WTC11 (cell line): ENCODE data around the gene BOC.

Source experiments
- ELF4 ChIP-seq: sonication (generic); formaldehyde crosslinking; IDR thresholded peaks from 2 replicates; pipeline ENCODE4 v1.8.1; 2022; ENCODE audit warnings: low read depth, mild to moderate bottlenecking, moderate library complexity, missing genetic modification reagents
- NR3C1 ChIP-seq: sonication (generic); formaldehyde crosslinking; conservative IDR thresholded peaks from 2 replicates; pipeline ENCODE4 v1.8.1; 2023; ENCODE audit warnings: low read depth, mild to moderate bottlenecking, missing genetic modification reagents
- TF ChIP-seq, protein P1 (sequence below): fragments of 200-600 bp; IDR thresholded peaks from 2 replicates; pipeline ENCODE4 v1.8.0; 2022; ENCODE audit warnings: antibody characterized with exemption
- TF ChIP-seq, protein P2 (sequence below): sonication (generic); formaldehyde crosslinking; IDR thresholded peaks from 2 replicates; pipeline ENCODE4 v1.8.0; 2022; ENCODE audit warnings: mild to moderate bottlenecking, missing genetic modification reagents
- TF ChIP-seq, protein P3 (sequence below): sonication (generic); formaldehyde crosslinking; IDR thresholded peaks from 2 replicates; pipeline ENCODE4 v1.8.0; 2022; ENCODE audit warnings: mild to moderate bottlenecking, missing genetic modification reagents
- TF ChIP-seq, protein P4 (sequence below): sonication (generic); formaldehyde crosslinking; IDR thresholded peaks from 2 replicates; pipeline ENCODE4 v1.8.0; 2022; ENCODE audit warnings: mild to moderate bottlenecking, missing genetic modification reagents
- TF ChIP-seq, protein P5 (sequence below): sonication (generic); formaldehyde crosslinking; IDR thresholded peaks from 2 replicates; pipeline ENCODE4 v1.8.1; 2023; ENCODE audit warnings: mild to moderate bottlenecking, missing genetic modification reagents, moderate library complexity
- TF ChIP-seq, protein P6 (sequence below): sonication (generic); formaldehyde crosslinking; IDR thresholded peaks from 2 replicates; pipeline ENCODE4 v1.8.1; 2022; ENCODE audit warnings: mild to moderate bottlenecking, moderate library complexity, missing genetic modification reagents
- TF ChIP-seq, protein P7 (sequence below): sonication (generic); formaldehyde crosslinking; IDR thresholded peaks from 2 replicates; pipeline ENCODE4 v1.8.1; 2023; ENCODE audit warnings: mild to moderate bottlenecking, missing genetic modification reagents, borderline replicate concordance

DNA sequence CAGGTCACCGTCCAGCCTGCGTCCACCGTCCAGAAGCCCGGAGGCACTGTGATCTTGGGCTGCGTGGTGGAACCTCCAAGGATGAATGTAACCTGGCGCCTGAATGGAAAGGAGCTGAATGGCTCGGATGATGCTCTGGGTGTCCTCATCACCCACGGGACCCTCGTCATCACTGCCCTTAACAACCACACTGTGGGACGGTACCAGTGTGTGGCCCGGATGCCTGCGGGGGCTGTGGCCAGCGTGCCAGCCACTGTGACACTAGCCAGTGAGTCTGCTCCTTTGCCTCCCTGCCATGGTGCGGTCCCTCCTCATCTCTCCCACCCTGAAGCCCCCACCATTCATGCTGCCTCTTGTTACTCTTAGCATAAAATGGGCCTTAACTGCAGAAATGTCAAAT lies 39.2 kb downstream of the BOC start:
- TF ChIP-seq, protein P1, sequence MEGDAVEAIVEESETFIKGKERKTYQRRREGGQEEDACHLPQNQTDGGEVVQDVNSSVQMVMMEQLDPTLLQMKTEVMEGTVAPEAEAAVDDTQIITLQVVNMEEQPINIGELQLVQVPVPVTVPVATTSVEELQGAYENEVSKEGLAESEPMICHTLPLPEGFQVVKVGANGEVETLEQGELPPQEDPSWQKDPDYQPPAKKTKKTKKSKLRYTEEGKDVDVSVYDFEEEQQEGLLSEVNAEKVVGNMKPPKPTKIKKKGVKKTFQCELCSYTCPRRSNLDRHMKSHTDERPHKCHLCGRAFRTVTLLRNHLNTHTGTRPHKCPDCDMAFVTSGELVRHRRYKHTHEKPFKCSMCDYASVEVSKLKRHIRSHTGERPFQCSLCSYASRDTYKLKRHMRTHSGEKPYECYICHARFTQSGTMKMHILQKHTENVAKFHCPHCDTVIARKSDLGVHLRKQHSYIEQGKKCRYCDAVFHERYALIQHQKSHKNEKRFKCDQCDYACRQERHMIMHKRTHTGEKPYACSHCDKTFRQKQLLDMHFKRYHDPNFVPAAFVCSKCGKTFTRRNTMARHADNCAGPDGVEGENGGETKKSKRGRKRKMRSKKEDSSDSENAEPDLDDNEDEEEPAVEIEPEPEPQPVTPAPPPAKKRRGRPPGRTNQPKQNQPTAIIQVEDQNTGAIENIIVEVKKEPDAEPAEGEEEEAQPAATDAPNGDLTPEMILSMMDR: no peak
- TF ChIP-seq, protein P2, sequence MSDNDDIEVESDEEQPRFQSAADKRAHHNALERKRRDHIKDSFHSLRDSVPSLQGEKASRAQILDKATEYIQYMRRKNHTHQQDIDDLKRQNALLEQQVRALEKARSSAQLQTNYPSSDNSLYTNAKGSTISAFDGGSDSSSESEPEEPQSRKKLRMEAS: no peak
- TF ChIP-seq, protein P3, sequence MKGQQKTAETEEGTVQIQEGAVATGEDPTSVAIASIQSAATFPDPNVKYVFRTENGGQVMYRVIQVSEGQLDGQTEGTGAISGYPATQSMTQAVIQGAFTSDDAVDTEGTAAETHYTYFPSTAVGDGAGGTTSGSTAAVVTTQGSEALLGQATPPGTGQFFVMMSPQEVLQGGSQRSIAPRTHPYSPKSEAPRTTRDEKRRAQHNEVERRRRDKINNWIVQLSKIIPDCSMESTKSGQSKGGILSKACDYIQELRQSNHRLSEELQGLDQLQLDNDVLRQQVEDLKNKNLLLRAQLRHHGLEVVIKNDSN (CRISPR knock-in tag): no peak
- TF ChIP-seq, protein P4, sequence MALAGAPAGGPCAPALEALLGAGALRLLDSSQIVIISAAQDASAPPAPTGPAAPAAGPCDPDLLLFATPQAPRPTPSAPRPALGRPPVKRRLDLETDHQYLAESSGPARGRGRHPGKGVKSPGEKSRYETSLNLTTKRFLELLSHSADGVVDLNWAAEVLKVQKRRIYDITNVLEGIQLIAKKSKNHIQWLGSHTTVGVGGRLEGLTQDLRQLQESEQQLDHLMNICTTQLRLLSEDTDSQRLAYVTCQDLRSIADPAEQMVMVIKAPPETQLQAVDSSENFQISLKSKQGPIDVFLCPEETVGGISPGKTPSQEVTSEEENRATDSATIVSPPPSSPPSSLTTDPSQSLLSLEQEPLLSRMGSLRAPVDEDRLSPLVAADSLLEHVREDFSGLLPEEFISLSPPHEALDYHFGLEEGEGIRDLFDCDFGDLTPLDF: no peak
- TF ChIP-seq, protein P5, sequence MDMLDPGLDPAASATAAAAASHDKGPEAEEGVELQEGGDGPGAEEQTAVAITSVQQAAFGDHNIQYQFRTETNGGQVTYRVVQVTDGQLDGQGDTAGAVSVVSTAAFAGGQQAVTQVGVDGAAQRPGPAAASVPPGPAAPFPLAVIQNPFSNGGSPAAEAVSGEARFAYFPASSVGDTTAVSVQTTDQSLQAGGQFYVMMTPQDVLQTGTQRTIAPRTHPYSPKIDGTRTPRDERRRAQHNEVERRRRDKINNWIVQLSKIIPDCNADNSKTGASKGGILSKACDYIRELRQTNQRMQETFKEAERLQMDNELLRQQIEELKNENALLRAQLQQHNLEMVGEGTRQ: no peak
- no peak for TF ChIP-seq NR3C1 (CRISPR knock-in tag)
- TF ChIP-seq, protein P6, sequence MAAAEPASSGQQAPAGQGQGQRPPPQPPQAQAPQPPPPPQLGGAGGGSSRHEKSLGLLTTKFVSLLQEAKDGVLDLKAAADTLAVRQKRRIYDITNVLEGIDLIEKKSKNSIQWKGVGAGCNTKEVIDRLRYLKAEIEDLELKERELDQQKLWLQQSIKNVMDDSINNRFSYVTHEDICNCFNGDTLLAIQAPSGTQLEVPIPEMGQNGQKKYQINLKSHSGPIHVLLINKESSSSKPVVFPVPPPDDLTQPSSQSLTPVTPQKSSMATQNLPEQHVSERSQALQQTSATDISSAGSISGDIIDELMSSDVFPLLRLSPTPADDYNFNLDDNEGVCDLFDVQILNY (CRISPR knock-in tag): no peak
- TF ChIP-seq, protein P7, sequence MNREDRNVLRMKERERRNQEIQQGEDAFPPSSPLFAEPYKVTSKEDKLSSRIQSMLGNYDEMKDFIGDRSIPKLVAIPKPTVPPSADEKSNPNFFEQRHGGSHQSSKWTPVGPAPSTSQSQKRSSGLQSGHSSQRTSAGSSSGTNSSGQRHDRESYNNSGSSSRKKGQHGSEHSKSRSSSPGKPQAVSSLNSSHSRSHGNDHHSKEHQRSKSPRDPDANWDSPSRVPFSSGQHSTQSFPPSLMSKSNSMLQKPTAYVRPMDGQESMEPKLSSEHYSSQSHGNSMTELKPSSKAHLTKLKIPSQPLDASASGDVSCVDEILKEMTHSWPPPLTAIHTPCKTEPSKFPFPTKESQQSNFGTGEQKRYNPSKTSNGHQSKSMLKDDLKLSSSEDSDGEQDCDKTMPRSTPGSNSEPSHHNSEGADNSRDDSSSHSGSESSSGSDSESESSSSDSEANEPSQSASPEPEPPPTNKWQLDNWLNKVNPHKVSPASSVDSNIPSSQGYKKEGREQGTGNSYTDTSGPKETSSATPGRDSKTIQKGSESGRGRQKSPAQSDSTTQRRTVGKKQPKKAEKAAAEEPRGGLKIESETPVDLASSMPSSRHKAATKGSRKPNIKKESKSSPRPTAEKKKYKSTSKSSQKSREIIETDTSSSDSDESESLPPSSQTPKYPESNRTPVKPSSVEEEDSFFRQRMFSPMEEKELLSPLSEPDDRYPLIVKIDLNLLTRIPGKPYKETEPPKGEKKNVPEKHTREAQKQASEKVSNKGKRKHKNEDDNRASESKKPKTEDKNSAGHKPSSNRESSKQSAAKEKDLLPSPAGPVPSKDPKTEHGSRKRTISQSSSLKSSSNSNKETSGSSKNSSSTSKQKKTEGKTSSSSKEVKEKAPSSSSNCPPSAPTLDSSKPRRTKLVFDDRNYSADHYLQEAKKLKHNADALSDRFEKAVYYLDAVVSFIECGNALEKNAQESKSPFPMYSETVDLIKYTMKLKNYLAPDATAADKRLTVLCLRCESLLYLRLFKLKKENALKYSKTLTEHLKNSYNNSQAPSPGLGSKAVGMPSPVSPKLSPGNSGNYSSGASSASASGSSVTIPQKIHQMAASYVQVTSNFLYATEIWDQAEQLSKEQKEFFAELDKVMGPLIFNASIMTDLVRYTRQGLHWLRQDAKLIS (CRISPR knock-in tag): no peak
- no peak for TF ChIP-seq ELF4 (CRISPR knock-in tag)
